Skin epidermis (tissue), 12 donors: ENCODE results near the gene DDN.

ENCODE experiments used
- H3K27ac ChIP-seq, 21 experiments: fragments of 200-600 bp; sonication (generic) in 11 of 21; one replicate each; pipeline ENCODE4 v1.5.0; 2020; ENCODE audit warnings: mild to moderate bottlenecking in 3 of 21, inconsistent platforms in 2 of 21, moderate library complexity in 2 of 21
- H3K4me3 ChIP-seq, 7 experiments: fragments of 200-600 bp; sonication (generic) in 2 of 7; one replicate each; pipeline ENCODE4 v1.5.0; 2020; ENCODE audit warnings: inconsistent platforms in 2 of 7, mild to moderate bottlenecking in 2 of 7, moderate library complexity in 1 of 7

Gene DDN

GRCh38 chr12:48999371-49000131 lies at the start of gene DDN:
Gene DDN (minus strand): TSS chr12:48999375. CDS start chr12:48999287, 88 bp downstream.
- no peak within 1 kb of the TSS for H3K27ac ChIP-seq

GRCh38 chr12:49048953-49049352 lies 49.8 kb upstream of the DDN start:
- H3K4me3 ChIP-seq: no peak overlapping the region
- H3K27ac ChIP-seq: no peak overlapping the region

More at GRCh38 chr12:48999371-49000131, at the start of gene DDN:
- H3K4me3 ChIP-seq: peak within 1 kb of the TSS; percentile 11 to 41 (median 29)

- no peak overlapping the region for H3K4me3 ChIP-seq
- no peak overlapping the region for H3K27ac ChIP-seq
Observed at GRCh38 chr12:49046129-49046895, 47.1 kb upstream of the DDN start.

GRCh38 chr12:49044660-49045059 lies 45.5 kb upstream of the DDN start:
- Histone ChIP-seq H3K4me3 (no peak overlapping the region), H3K27ac (no peak overlapping the region)

GRCh38 chr12:49043856-49044258 lies 44.7 kb upstream of the DDN start:
- H3K4me3 ChIP-seq: no peak overlapping the region
- H3K27ac ChIP-seq: no peak overlapping the region

GRCh38 chr12:49043241-49043640 lies 44.1 kb upstream of the DDN start:
- Histone ChIP-seq H3K27ac (no peak overlapping the region), H3K4me3 (no peak overlapping the region)

- no peak overlapping the region for H3K4me3 ChIP-seq
- H3K27ac ChIP-seq: no peak overlapping the region
Observed at GRCh38 chr12:49041881-49042484, 42.8 kb upstream of the DDN start.

- no peak overlapping the region for H3K27ac ChIP-seq
Observed at GRCh38 chr12:49041036-49041880, 42.1 kb upstream of the DDN start.

GRCh38 chr12:49040364-49040855 lies 41.2 kb upstream of the DDN start:
- Histone ChIP-seq H3K27ac (no peak overlapping the region), H3K4me3 (no peak overlapping the region)

More at GRCh38 chr12:49041036-49041880, 42.1 kb upstream of the DDN start:
- H3K4me3 ChIP-seq: no peak overlapping the region

- Histone ChIP-seq H3K27ac (no peak overlapping the region), H3K4me3 (no peak overlapping the region)
Observed at GRCh38 chr12:49039421-49040363, 40.5 kb upstream of the DDN start.

DNA sequence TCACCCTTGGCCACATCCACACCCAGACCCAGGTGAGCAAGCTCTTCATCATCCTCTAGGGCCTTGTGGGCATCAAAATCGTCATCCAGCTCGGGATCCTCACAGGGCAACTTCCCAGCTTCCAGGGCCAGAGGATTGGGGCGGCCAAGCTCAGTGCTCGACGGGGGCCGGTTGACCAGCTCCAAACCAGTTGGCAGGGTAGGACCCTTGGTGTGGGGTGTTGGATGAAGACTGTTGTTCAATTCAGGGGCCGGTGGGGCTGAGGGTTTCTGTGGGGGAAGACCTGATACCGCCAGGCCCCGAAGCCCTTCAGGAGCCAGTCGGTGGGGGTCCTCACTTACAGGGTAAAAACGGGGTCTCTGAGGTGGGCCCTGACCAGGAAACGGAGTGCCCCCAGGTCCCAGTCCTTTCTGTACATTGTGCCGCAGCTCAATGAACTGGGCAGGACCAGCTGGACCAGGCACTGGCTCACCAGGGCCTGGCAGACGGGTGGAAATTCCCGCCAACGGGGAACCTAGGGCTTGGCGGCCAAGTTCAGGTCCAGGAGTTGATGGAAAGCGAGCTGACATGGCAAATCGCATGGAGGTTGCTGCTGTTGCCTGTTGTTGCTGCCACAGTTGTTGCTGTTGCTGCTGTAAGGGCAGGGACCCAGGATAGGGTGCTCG lies 39.2 kb upstream of the DDN start:
- no peak overlapping the region for H3K27ac ChIP-seq
- no peak overlapping the region for H3K4me3 ChIP-seq

DNA sequence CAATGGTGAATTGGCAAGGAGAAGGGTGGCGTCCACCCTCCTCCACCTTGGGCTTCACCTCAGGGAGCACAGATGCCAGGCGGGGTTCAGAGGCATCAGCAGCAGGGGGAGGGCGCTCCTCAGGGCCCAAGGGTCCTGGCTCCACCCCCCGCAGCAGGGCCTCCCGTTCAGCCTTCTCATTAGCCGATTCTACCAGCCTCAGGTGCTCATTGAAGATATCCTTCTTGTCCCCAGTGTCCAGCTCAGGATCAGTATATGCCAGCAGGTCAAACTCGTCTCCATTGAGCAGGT lies 38.7 kb upstream of the DDN start:
- H3K4me3 ChIP-seq: no peak overlapping the region
- no peak overlapping the region for H3K27ac ChIP-seq

DNA sequence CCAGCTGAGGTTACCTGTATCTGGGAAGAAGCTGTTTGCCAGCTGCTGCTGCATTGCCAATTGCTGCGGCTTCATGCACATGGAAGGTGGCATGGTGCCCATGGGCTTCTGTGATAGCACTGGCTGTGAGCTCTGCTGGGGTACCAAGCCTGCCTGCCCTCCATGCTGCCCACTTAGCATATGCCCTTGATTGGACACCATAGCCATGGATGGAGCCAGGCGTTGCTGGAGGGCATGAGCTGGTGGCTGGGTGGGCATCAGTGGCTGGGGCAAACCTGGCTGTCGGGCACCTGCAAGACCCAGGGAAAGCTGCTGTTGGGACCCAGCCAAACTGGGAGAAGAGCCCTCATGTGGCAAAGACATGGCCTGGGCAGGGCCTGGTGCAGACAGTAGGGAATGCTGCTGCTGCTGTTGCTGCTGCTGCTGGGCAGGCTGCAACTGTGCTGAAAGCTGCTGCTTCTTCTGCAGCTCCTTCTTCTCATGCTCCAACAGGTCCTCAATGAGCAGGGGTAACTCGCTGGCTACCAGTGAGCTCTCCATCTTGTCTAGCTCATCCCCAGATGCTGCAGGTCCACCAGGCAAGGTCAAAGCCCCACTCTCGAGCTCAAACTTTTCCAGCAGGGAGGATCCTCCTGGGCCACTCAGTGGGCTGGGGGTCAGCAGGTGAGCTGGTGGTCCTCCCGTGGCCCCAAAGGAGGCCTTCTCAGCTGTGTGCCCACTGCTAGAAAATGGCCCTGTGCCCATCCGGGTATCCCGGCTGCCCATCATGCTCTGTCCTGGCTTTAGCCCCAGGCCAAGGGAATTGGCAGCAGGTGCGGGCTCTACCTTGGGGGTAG lies 38.2 kb upstream of the DDN start:
- H3K27ac ChIP-seq: no peak overlapping the region

DNA sequence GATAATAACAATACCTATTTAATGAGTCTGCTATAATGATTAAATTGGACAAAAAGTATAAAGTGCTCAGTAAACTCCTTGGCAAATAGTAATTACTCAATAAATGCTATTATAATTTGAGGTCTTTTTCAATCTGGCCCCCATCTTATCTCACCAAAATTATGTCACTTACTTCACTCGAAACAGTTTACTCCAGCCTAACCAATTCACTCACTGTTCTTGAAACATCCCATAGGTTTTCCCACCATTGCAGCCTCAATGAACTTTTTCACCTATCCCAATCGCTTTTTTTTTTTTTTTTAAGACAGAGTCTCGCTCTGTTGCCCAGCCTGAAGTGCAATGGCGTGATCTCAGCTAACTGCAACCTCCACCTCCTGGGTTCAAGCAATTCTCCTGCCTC lies 36.9 kb upstream of the DDN start:
- Histone ChIP-seq H3K27ac (no peak overlapping the region), H3K4me3 (no peak overlapping the region)

More for the DNA sequence above, 38.2 kb upstream of the DDN start:
- no peak overlapping the region for H3K4me3 ChIP-seq

GRCh38 chr12:49034286-49034622 lies 35.1 kb upstream of the DDN start:
- Histone ChIP-seq H3K27ac (no peak overlapping the region), H3K4me3 (no peak overlapping the region)

- Histone ChIP-seq H3K4me3 (no peak overlapping the region), H3K27ac (no peak overlapping the region)
Observed at GRCh38 chr12:49033611-49034285, 34.6 kb upstream of the DDN start.
